A673 (cell line): Measurements from ENCODE around the gene CCDC85A. TPM values are rescaled to one million over a fixed set of nuclear protein-coding genes. Genes with fewer than 3 reads are reported as not detected.

Experiments
- BruUV-seq: library from RNA; stranded (reverse); fragments of 400-500 nt; replicated peaks from 2 replicates; lab custom pipeline; 2021; lab: Mats Ljungman, UMichigan
- CTCF ChIA-PET: fragments of 300-600 bp; sonication (Branson Sonifier 250); formaldehyde crosslinking; loops from one replicate; lab custom pipeline; 2022; ENCODE audit warnings: antibody characterized with exemption; lab: Charles Lee
- POLR2A ChIA-PET: fragments of 300-600 bp; sonication (Branson Sonifier 250); formaldehyde crosslinking; loops from one replicate; lab custom pipeline; 2022; ENCODE audit warnings: antibody characterized with exemption; ENCODE audit not compliant: low non-redundant PET; lab: Charles Lee
- DNase-seq: peaks from one replicate; pipeline ENCODE4 v3.0.0-alpha.2; 2015; ENCODE audit warnings: low spot score
- H3K27ac ChIP-seq: fragments of 200-600 bp; sonication (generic); 2 replicates; pipeline ENCODE4 v1.5.1; 2016; ENCODE audit warnings: mixed run types, low read depth, mild to moderate bottlenecking, mixed read lengths, antibody characterized with exemption, low read length; ENCODE audit not compliant: poor library complexity, severe bottlenecking
- H3K27me3 ChIP-seq: fragments of 200-600 bp; sonication (generic); replicated peaks from 2 replicates; pipeline ENCODE4 v1.6.1; 2017; ENCODE audit warnings: mixed run types, low read depth, mild to moderate bottlenecking, mixed read lengths, antibody characterized with exemption, low read length; ENCODE audit not compliant: insufficient read depth, poor library complexity
- H3K36me3 ChIP-seq: fragments of 200-600 bp; sonication (generic); 2 replicates; pipeline ENCODE4 v1.6.1; 2016; ENCODE audit warnings: mixed run types, mild to moderate bottlenecking, mixed read lengths, antibody characterized with exemption, low read length; ENCODE audit not compliant: insufficient read depth, poor library complexity, severe bottlenecking
- H3K4me1 ChIP-seq: fragments of 200-600 bp; sonication (generic); 2 replicates; pipeline ENCODE4 v1.6.1; 2017; ENCODE audit warnings: mixed run types, mild to moderate bottlenecking, mixed read lengths, antibody characterized with exemption, low read length; ENCODE audit not compliant: insufficient read depth, poor library complexity, severe bottlenecking
- H3K4me3 ChIP-seq: fragments of 200-600 bp; sonication (generic); 2 replicates; pipeline ENCODE4 v1.5.1; 2016; ENCODE audit warnings: low read depth, mixed run types, mild to moderate bottlenecking, mixed read lengths, low read length; ENCODE audit not compliant: poor library complexity, severe bottlenecking
- H3K9me3 ChIP-seq: fragments of 200-600 bp; sonication (generic); 2 replicates; pipeline ENCODE4 v1.6.1; 2016; ENCODE audit warnings: mixed run types, low read depth, mild to moderate bottlenecking, mixed read lengths, antibody characterized with exemption, low read length; ENCODE audit not compliant: poor library complexity, severe bottlenecking
- CTCF ChIP-seq: fragments of 300-800, 200-600 bp; sonication (generic); conservative IDR thresholded peaks from 2 replicates; pipeline ENCODE4 v1.5.1; 2017; ENCODE audit warnings: low read depth, mild to moderate bottlenecking, antibody characterized with exemption, low read length, moderate library complexity, mixed read lengths
- EZH2 ChIP-seq: fragments of 200-600 bp; sonication (generic); IDR thresholded peaks from 2 replicates; pipeline ENCODE4 v1.6.1; 2017; ENCODE audit warnings: borderline replicate concordance, low read depth, mild to moderate bottlenecking, mixed read lengths, antibody characterized with exemption, low read length; ENCODE audit not compliant: poor library complexity, severe bottlenecking
- intact Hi-C: fragments of 100-400 bp; cut with micrococcal nuclease; formaldehyde crosslinking; loops from one replicate; pipeline ENCODE4 v1.10.0; 2022; ENCODE audit not compliant: unreplicated experiment
- total RNA-seq: library from RNA; stranded (reverse); gene quantifications from 2 replicates; pipeline ENCODE4 v1.2.3, GENCODE V29; 2021

CCDC85A gene
- total RNA-seq, 1 experiment from 2014 or later, result 0.39 TPM

- POLR2A ChIA-PET, result no interaction called here
- BruUV-seq, result no TSS peak
- DNase-seq, result no peak
Observed at GRCh38 chr2:56372071-56372656, 188.4 kb downstream of the CCDC85A start.

DNA sequence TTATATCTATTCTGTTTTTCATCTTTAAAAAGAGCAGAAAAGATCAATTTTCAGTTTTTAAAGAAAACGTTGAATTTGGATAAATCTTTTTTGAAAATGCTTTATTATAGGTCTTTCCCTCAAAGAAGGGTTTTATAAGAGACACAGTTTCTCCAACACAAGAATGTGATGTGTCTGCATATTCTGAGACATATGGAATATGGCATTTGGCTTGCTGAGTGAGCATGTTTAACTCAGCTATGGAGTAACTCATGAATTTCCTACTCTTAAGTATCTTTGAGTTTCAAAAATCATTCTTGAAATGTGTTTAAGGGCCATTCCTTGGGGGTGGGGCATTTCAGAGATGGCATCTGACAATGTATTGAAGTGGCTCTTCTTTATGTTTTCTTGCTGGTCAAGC, 191.5 kb downstream of the CCDC85A start:
- CTCF ChIA-PET, result no interaction called here
- POLR2A ChIA-PET, result no interaction called here
- no peaks in the 10 kb centered on the region for H3K36me3 ChIP-seq
- intact Hi-C loops, result no loop called here
- DNase-seq, result no peak
- no TSS peak for BruUV-seq
- no peak for TF ChIP-seq EZH2
- TF ChIP-seq CTCF, result no peak
- H3K4me1 ChIP-seq, result no peaks in the 10 kb centered on the region
- H3K27ac ChIP-seq, result no peak overlapping the region
- H3K4me3 ChIP-seq, result no peak overlapping the region
- H3K27me3 ChIP-seq, result no peaks in the 10 kb centered on the region
- no peaks in the 10 kb centered on the region for H3K9me3 ChIP-seq

More at GRCh38 chr2:56372071-56372656, 188.4 kb downstream of the CCDC85A start:
- intact Hi-C loops, result no loop called here
- Histone ChIP-seq H3K4me3 (no peak overlapping the region), H3K9me3 (no peaks in the 10 kb centered on the region), H3K36me3 (no peaks in the 10 kb centered on the region), H3K27ac (no peak overlapping the region), H3K4me1 (no peaks in the 10 kb centered on the region), H3K27me3 (no peaks in the 10 kb centered on the region)
- CTCF ChIA-PET, result no interaction called here
- no peak for TF ChIP-seq CTCF
- no peak for TF ChIP-seq EZH2

DNA sequence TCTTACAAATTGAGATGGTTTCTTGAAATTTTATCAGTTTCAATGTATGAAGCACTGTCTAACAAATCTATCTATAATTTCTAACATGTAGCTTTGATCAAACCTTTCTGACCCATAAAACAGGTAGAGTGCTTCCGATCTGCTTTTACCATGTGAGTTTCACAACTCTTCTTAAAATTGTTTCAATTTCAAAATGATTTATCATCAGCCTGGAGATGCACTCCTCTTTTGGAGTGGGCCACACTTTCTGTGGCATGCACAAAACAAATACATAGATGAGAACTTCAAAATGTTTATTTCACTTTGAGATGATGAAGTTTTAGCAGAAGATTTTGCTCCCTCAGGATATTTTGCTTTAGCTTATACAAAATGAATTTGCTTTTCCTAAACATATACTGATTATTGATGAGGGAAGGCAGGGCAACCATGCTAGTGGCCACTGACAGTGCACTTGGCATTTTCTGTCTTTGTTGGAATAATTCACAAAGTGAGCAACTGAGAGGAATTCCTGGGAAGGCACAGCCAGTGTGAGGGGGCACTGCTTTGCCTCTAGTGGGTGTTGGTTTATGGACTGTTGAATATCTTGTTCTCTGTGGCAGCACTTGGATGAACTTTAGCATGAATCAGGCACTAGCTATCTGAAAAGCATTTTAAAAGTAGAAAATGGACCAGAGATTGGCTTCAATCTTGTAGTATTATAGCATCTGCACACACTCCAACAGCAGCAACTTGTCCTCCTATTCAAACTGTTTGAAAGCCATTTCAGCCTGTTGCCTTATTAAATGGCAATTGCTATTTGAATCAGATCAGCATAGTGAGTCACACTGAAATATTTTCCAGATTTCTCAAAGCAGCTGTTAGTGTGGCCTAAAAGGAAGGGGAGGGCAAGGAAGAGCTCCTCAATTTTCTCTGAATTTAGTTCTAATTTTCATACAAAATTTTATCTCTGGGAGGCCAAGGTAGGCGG, 193.2 kb downstream of the CCDC85A start:
- intact Hi-C loops, result no loop called here
- H3K9me3 ChIP-seq, result no peaks in the 10 kb centered on the region
- BruUV-seq, result no TSS peak
- DNase-seq, result no peak
- H3K36me3 ChIP-seq, result no peaks in the 10 kb centered on the region
- no peak overlapping the region for H3K4me3 ChIP-seq
- H3K4me1 ChIP-seq, result no peaks in the 10 kb centered on the region
- TF ChIP-seq CTCF, result no peak
- TF ChIP-seq EZH2, result no peak
- no peak overlapping the region for H3K27ac ChIP-seq
- no peaks in the 10 kb centered on the region for H3K27me3 ChIP-seq
- CTCF ChIA-PET, result no interaction called here
- POLR2A ChIA-PET, result no interaction called here
